NCI-H82 treated with DMSO at 0.1 percent for 48 hours (cell line): ENCODE data around the gene SLC2A9.
"Not testable (repeated sequence)": the region's sequence is repeated elsewhere in the genome, so short reads cannot be mapped to it uniquely, and the experiment has no call there.

Experiments used
- DNase-seq: peaks from one replicate; lab custom pipeline; 2025; ENCODE audit not compliant: unreplicated experiment; lab: John Stamatoyannopoulos, UW

SLC2A9 gene

GRCh38 chr4:9999956-10000561, 21.2 kb downstream of the SLC2A9 start:
- no peak for DNase-seq

- DNase-seq = no peak
These were observed 23.4 kb downstream of the SLC2A9 start for GRCh38 chr4:9997886-9998285.

GRCh38 chr4:9996319-9997110, 24.8 kb downstream of the SLC2A9 start:
- no peak for DNase-seq

DNA sequence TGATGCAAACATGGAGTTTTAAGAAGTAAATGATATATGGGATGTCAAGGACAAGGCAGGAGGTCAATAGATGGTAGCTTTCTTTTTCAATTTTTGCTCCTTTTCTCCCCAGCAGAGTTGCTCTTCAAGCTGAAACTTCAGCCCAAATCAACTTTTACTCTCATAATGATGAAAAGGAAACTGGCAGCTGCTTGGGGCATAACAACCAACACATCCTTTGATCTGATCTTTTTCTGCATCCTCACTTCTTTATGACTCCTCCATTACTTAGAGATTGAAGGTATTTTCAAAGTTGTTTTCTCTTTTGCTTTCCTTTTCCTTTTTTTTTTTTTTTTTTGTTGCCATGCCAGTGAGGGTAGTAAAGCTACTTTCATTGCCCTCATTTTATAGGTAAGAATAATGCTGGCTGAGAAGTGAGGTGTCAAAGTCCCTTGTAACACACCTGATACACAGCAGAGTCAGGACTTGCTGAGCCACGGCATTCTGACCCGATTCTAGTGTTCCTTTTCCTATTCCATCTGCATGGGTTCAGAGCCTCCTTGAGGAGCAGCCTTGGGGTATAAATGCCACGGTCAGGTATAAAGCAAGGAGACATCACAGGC, 26.9 kb downstream of the SLC2A9 start:
- no peak for DNase-seq

DNA sequence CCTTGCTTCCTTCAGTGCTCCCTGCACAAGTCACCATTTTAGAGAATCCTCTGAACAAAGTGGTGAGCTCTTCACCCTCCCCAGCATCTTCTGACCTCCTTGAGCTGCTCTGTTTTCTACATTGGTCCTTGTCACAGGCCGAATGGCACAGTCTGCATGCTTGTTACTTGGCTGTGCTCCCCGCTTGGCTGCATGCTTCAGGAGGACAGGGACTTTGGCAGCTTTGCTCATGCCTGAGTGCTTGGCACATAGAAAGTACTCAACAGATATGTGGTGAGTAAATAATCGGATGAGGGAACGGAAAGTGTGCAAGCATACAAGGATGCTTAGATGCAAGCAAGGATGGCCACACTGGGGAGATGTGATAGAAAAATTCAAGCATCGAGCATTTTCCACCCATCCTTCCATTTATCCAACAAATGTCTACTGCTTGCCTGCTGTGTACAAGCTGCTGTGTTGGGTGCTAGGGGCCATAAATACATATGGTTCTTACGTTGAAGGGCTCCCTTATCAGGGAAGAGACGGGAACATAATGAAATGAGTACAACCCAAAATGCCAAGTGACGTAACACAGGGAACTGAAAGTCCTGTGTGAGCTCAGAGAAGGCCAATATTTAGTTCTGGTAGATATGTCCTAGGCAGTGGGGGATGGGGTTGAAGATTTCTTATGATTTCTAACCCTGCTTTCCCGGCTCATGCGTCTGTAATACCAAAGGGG, 31.2 kb downstream of the SLC2A9 start:
- no peak for DNase-seq

DNA sequence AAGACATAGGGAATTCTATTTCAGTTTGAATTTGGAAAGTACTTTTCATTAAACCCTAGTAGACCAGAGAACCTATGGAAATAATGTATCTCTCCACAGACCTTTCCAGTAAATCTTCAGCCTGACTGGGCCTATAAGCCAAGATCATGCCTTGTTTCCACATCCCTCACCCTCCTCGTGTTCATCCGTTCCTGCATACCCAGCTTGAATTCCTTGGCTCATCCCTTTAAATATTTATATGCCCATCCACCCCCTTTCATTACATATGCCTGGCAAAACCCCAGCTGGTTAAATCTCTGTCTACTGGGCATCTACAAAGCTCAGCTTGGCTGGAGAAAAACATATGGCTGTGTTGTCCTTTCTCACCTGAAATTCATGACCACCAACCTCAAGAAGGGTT, 32.4 kb downstream of the SLC2A9 start:
- DNase-seq = no peak

DNA sequence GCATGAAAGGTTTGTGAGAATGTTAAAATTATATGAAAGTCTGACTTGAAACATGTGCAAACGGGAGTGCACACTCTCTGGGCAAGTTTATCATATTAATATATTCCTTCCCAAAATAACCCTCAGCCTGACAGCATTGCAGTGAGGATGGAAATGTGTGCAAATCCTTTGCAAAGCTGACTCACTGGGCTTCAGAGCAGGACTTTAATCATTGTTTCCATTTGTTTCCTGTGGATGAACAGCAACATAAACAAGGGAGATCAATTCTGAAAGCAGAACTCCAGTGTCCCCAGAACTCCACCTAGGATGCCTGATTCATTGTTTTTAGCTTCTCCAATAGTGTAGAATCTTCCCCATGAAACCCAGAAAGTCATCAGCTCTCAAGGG, 32.9 kb downstream of the SLC2A9 start:
- no peak for DNase-seq

DNA sequence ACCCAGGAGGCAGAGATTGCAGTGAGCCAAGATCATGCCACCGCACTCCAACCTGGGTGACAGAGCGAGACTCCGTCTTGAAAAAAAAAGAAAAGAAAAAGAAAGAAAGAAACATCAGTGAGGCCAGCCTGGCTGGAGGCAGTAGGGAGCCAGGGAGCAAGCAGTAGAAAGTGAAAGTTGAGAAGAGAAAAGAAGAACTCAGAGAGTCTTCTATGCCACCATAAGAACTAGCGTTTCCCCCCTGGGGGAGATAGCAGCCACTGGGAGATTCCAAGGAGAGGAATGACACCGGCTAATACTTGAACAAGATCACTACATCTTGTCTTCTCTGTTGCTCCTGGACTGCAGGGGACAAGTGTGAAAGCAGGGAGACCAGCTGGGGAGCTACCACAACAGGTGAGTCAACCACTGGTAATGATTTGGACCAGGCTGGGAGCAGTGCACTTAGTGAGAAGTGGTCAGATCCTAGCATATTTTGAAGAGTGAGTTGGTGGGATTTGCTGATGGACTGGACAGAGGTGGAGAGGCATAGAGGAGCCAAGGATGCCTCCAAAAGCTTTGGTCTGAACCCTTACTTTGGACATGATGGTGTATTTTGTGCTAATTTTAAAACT, 33.4 kb downstream of the SLC2A9 start:
- no peak for DNase-seq

- no peak for DNase-seq
These were observed 36.7 kb downstream of the SLC2A9 start for GRCh38 chr4:9984621-9985020.

DNA sequence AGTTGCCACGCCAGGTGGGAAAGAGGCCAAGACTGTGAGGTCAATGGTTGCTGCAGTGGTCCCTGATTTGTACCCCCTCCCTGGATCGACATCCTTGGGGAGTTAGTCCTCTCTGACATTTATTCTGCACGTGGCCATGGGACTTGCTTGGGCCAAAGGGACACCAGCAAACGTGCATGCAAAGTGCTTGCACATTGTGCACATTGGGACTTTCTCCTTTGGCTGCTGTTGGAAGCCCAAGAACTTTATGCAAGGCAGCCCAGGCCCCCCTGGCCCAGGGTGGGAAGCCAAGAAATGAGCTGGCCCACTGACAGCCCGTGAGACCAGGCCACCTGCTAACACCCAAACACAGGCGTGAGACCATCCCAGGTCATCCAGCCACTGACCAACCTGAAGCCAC, 38.1 kb downstream of the SLC2A9 start:
- no peak for DNase-seq

DNA sequence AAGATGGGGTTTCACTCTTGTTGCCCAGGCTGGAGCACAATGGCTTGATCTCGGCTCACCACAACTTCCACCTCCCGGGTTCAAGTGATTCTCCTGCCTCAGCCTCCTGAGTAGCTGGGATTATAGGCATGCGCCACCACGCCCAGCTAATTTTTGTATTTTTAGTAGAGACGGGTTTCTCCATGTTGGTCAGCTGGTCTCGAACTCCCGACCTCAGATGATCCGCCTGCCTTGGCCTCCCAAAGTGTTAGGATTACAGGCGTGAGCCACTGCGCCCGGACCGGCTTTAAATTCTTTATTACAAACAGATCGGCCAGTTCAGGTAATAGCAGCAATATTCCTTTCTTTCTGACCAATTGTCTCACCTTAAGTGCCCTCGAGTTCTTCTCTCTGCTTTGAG, 39.4 kb downstream of the SLC2A9 start:
- DNase-seq = not testable (repeated sequence)

- no peak for DNase-seq
These were observed 40.4 kb downstream of the SLC2A9 start for GRCh38 chr4:9980898-9981297.

DNA sequence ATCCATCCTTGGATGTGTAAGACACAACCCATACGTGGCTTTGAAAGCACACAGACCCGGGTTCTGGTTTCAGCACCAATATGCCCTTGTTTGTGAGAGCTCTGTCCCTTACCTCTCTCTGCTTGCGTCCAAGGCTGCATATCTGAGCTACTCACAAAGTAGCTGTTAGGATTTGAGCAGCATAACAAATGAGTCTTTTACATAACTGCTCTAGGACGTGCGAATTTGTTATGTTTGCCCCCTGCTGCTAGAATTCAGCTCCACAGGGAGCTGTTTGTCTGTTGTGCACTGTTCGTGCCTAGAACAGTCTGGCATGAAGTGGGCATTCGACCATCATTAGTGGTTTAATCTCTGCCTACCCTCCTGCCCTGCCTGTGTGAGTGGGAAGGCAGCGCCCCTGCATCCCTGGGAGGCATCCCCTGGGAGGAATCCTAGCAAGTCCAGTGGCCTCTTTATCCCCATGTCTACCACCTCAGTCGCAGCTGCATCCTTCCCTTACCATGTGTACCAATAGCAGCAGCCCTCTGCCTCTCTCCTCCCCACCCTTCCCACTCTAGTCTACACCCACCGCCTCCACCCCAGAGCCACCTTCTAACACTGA, 42.1 kb downstream of the SLC2A9 start:
- no peak for DNase-seq

- no peak for DNase-seq
These were observed 43.7 kb downstream of the SLC2A9 start for GRCh38 chr4:9977518-9978031.

- no peak for DNase-seq
These were observed 44.5 kb downstream of the SLC2A9 start for GRCh38 chr4:9976781-9977180.

GRCh38 chr4:9976293-9976692, 45.0 kb downstream of the SLC2A9 start:
- no peak for DNase-seq

GRCh38 chr4:9971711-9972110, 49.6 kb downstream of the SLC2A9 start:
- DNase-seq = no peak

DNA sequence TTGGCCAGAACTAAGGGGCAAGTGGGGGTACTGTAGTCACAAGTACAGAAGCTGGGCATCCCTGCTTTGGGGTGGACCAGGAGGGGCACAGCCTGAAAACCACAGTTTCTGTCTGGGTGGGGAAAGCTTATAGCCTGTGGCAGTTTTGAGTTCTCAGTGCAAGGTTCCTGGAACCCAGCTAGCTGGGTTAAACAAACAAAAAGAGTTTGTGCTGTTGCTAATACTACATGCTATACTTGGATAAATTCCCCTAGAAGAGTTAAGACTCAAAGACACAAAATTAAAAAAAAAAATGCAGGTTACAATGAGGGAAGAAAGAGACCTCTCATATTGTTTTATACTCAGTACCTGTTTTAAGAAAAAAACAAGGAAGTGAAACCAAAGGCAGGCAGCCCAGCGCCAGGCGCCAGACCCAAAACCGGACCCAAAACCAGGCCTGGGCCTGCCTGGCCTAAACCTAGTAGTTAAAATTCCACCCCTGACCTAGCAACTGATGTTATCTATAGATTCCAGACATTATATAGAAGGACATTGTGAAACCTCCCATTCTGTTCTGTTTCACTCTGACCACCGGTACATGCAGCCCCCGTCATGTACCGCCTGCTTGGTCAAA, 50.8 kb downstream of the SLC2A9 start:
- no peak for DNase-seq

- no peak for DNase-seq
These were observed 51.5 kb downstream of the SLC2A9 start for GRCh38 chr4:9969526-9970398.
